ENCODE measurements around the gene MYO10.

Gene MYO10

DNA sequence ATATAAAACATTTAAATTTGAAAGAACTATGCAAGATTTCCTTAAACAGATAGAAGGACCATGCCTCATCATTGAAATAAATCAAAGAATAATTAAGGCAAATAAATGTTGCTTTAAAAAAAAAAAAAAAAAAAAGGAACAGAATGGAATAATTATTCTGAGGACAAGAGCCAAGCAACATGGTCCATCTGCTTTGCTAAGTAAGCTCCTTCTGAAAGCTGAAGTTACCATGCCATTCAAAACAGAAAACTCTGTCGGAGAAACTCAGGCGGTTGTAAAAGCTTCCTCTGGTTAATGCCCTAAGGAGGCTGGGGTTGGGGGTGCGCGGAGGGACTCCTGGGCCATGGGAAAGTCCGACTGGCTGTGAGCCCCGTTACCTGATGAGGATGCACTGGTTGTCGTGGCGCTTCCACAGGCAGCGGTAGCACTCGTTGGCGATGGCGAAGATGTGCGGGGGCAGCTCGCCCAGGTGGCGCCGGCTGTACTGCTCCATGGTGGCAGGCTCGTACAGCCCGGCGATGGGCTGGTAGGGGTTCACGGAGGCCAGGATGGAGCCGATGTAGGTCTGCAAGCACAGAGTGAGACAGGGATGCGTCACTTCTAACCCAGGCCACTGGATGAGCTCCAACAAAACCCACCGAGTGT is 141.7 kb downstream of the MYO10 start:
- no peak overlapping the region for H3K4me3 ChIP-seq (replicated peaks; ENCODE audit: low read depth, low read length)
- no peak for DNase-seq (ENCODE audit: extremely low read depth, low read depth)
- TF ChIP-seq, protein P1, sequence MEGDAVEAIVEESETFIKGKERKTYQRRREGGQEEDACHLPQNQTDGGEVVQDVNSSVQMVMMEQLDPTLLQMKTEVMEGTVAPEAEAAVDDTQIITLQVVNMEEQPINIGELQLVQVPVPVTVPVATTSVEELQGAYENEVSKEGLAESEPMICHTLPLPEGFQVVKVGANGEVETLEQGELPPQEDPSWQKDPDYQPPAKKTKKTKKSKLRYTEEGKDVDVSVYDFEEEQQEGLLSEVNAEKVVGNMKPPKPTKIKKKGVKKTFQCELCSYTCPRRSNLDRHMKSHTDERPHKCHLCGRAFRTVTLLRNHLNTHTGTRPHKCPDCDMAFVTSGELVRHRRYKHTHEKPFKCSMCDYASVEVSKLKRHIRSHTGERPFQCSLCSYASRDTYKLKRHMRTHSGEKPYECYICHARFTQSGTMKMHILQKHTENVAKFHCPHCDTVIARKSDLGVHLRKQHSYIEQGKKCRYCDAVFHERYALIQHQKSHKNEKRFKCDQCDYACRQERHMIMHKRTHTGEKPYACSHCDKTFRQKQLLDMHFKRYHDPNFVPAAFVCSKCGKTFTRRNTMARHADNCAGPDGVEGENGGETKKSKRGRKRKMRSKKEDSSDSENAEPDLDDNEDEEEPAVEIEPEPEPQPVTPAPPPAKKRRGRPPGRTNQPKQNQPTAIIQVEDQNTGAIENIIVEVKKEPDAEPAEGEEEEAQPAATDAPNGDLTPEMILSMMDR (IDR thresholded peaks at IDR 0.05; ENCODE audit: low read depth, low read length, missing control alignments): no peak

DNA sequence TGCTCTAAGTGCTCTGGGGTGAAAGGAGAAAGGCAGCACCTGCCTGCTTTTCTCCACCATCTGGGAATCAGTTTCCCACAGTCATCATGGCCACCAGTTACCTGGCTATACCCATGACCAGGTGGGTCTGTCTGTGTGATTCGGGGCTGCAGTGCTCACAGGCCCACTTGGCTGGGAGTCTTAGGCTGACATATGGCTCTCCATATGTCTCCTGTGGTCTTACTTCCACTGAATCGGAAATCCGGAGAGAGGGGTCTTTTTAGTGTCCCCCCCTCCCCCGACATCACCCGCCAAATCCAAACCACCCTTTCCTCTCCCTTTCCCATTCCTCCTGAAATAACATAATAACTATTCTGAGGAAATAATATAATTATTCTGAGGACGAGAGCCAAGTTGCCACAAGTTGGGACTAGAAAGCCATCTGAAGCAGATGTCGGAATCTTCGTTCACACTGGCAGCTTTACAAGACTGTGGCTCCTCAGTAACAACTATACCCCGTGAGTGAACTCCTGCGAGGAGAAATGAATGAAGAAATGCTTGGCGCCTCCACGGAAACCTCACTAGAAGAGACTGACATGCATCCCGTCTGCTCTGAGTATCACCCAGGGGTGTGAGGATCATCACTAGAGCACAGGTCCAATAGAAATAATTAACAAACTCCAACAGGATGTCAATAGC is 143.4 kb downstream of the MYO10 start:
- no peak for DNase-seq (ENCODE audit: extremely low read depth, low read depth)
- TF ChIP-seq, protein P1 (IDR thresholded peaks at IDR 0.05; ENCODE audit: low read depth, low read length, missing control alignments): no peak
- H3K4me3 ChIP-seq (replicated peaks; ENCODE audit: low read depth, low read length): no peak overlapping the region

DNA sequence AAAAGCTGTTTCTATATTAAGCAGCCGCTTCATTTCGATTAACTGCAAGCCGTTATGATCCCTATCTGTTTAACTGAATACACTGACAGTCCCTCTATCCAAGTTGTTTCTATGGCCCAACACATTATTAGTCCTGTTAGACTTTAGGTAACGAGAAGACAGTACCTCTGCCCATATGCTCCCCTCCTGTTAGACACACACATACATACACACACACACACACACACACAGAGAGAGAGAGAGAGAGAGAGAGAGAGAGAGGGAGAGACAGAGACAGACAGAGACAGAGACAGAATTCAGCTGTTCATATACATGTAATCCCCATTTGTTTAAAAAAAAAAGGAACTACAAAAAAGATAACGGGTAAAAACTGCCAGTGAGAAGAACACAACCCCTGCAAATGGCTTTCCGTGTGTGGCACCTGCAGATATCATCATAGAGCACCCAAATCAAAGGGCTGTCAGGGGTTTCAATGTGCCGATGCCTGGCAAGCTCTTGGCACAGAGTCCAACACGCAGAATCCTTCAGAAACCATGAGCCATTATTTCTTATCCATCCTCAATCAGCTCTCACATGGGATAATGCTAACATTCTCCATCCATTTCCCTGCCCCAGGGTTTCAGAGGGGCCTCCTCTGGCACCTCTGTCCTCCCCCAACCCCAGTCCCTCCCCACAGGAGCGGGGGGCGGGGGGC is 144.0 kb downstream of the MYO10 start:
- no peak for DNase-seq (ENCODE audit: extremely low read depth, low read depth)
- H3K4me3 ChIP-seq (replicated peaks; ENCODE audit: low read depth, low read length): no peak overlapping the region
- TF ChIP-seq, protein P1 (IDR thresholded peaks at IDR 0.05; ENCODE audit: low read depth, low read length, missing control alignments): no peak

DNA sequence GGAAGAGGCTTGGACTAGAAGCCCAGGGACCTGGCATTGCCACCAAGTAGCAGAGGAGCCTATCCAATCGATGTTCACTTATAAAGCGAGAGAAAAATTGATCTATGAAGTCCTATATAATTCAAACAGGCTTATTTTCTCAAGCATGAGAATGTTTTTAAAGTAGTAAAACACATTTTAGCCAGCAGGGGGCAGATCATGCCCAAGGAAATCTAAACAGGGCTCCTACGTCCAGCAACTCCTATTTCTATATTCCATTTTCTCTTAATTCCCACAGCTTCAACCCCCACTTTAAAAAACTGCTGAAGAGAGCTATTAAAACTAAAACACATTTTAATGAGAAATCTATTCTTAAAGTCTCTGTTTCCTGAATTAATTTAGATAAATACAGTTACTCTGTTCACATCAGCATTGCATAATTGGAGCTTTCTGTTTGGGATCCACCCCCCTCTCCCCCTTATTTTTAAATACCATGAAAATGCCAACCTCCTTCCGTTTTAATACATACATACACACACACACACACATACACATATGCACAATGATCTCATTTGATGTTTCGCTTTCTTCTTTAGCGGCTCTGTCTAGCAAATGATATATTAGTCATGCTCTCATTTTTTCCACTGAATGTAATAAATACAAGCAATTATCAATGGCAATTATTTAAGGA is 144.9 kb downstream of the MYO10 start:
- DNase-seq (ENCODE audit: extremely low read depth, low read depth): peak; percentile 32
- H3K4me3 ChIP-seq (replicated peaks; ENCODE audit: low read depth, low read length): no peak overlapping the region
- TF ChIP-seq, protein P1 (IDR thresholded peaks at IDR 0.05; ENCODE audit: low read depth, low read length, missing control alignments): peak; percentile 56

DNA sequence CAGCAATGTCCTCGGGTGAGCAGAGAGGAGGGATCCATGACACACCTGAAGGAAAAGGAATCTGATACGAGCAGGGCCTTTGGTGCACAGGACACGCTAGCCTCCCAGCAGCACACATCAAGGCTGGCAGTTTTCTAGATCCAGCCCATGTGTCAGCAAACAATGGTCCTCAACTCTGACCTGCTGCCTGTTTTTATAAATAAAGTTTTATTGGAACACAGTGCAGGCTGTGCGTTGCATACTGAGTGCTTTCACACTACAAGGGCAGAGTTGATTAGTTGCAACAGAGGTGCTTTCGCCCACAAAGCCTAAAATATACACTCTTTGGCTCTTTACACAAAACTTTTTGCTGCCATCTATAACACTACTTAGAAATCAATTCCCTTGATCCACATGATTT is 147.1 kb downstream of the MYO10 start:
- no peak overlapping the region for H3K4me3 ChIP-seq (replicated peaks; ENCODE audit: low read depth, low read length)
- TF ChIP-seq, protein P1 (IDR thresholded peaks at IDR 0.05; ENCODE audit: low read depth, low read length, missing control alignments): no peak
- DNase-seq (ENCODE audit: extremely low read depth, low read depth): no peak

DNA sequence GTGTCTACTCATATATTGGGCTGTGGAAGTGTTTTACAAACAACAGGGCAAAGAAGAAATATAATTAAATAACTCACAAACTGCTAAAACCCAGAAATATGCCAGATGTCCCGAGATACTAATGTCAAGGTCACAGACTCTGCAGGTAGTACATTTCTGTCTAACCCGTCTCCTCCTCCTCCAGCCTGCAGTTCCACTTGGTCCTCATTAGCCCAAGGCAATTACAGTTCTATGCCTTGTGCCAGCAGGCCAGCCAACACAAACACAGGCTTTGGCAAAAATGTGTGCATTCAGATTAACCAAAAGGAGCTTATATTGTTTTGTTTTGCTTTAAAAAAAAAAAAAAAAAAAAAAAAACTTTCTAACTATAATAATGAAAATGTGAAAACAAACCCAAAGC is 148.8 kb downstream of the MYO10 start:
- H3K4me3 ChIP-seq (replicated peaks; ENCODE audit: low read depth, low read length): no peak overlapping the region
- DNase-seq (ENCODE audit: extremely low read depth, low read depth): no peak
- TF ChIP-seq, protein P1 (IDR thresholded peaks at IDR 0.05; ENCODE audit: low read depth, low read length, missing control alignments): no peak
